Measurements from ENCODE around the gene MOV10.
"Not testable (repeated sequence)": the region's sequence is repeated elsewhere in the genome, so short reads cannot be mapped to it uniquely, and the experiment has no call there.

MOV10 gene

GRCh38 chr1:112712191-112712590 lies 37.7 kb downstream of the MOV10 start:
- DNase-seq = no peak

GRCh38 chr1:112712701-112713128 lies 38.3 kb downstream of the MOV10 start:
- DNase-seq = peak in 1 of 58 donors; percentile 22

GRCh38 chr1:112713466-112714312 lies 39.2 kb downstream of the MOV10 start:
- DNase-seq = no peak

- DNase-seq = peak in 3 of 58 donors; percentile 27 to 67 (median 37)
Measured at GRCh38 chr1:112714313-112715263, 40.1 kb downstream of the MOV10 start.

GRCh38 chr1:112715264-112716053 lies 41.0 kb downstream of the MOV10 start, which contains the start of gene PPM1J:
TSS of gene PPM1J (minus strand) at chr1:112715332. CDS start at chr1:112715301, 31 bp downstream.
- peak in 54 of 58 donors; percentile 26 to 91 (median 72) for DNase-seq

GRCh38 chr1:112716133-112716720 lies 41.8 kb downstream of the MOV10 start:
- DNase-seq = peak in 57 of 58 donors; percentile 8 to 92 (median 78)

- no peak for DNase-seq
Measured at GRCh38 chr1:112717263-112717873, 42.9 kb downstream of the MOV10 start.

GRCh38 chr1:112718691-112719418 lies 44.4 kb downstream of the MOV10 start:
- peak in 55 of 58 donors; percentile 22 to 83 (median 58) for DNase-seq

GRCh38 chr1:112719706-112720105 lies 45.2 kb downstream of the MOV10 start:
- no peak for DNase-seq

GRCh38 chr1:112720800-112721199 lies 46.3 kb downstream of the MOV10 start:
- no peak for DNase-seq

GRCh38 chr1:112721294-112721693 lies 46.8 kb downstream of the MOV10 start:
- not testable (repeated sequence) for DNase-seq

- no peak for DNase-seq
Measured at GRCh38 chr1:112721966-112722524, 47.6 kb downstream of the MOV10 start.

GRCh38 chr1:112722601-112723510 lies 48.4 kb downstream of the MOV10 start:
- no peak for DNase-seq

GRCh38 chr1:112723511-112723839 lies 49.0 kb downstream of the MOV10 start:
- no peak for DNase-seq

- not testable (repeated sequence) for DNase-seq
Measured at GRCh38 chr1:112724240-112724639, 49.8 kb downstream of the MOV10 start.

GRCh38 chr1:112727716-112728115 lies 53.3 kb downstream of the MOV10 start:
- DNase-seq = no peak

GRCh38 chr1:112728306-112728971 lies 54.0 kb downstream of the MOV10 start:
- not testable (repeated sequence) for DNase-seq

All from anterior cingulate cortex (tissue), 58 donors.